ENCODE results near the gene CTSD.

The CTSD gene

GRCh38 chr11:1746511-1746931, 17.2 kb downstream of the CTSD start:
- Histone ChIP-seq H3K4me3 (ENCODE audit: low read depth, low read length) (no peak overlapping the region), H3K27me3 (replicated peaks) (no peaks in the 10 kb centered on the region), H3K27ac (no peak overlapping the region), H3K36me3 (replicated peaks) (no peaks in the 10 kb centered on the region)
- TF ChIP-seq, protein P1, sequence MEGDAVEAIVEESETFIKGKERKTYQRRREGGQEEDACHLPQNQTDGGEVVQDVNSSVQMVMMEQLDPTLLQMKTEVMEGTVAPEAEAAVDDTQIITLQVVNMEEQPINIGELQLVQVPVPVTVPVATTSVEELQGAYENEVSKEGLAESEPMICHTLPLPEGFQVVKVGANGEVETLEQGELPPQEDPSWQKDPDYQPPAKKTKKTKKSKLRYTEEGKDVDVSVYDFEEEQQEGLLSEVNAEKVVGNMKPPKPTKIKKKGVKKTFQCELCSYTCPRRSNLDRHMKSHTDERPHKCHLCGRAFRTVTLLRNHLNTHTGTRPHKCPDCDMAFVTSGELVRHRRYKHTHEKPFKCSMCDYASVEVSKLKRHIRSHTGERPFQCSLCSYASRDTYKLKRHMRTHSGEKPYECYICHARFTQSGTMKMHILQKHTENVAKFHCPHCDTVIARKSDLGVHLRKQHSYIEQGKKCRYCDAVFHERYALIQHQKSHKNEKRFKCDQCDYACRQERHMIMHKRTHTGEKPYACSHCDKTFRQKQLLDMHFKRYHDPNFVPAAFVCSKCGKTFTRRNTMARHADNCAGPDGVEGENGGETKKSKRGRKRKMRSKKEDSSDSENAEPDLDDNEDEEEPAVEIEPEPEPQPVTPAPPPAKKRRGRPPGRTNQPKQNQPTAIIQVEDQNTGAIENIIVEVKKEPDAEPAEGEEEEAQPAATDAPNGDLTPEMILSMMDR (IDR thresholded peaks at IDR 0.05; ENCODE audit: low read depth, low read length, missing control alignments) = no peak
- in situ Hi-C loops (cut with HindIII; ENCODE audit: low pct_ligation_motif_present, low sequenced_read_pairs) = no loop called here
- DNase-seq = no peak

DNA sequence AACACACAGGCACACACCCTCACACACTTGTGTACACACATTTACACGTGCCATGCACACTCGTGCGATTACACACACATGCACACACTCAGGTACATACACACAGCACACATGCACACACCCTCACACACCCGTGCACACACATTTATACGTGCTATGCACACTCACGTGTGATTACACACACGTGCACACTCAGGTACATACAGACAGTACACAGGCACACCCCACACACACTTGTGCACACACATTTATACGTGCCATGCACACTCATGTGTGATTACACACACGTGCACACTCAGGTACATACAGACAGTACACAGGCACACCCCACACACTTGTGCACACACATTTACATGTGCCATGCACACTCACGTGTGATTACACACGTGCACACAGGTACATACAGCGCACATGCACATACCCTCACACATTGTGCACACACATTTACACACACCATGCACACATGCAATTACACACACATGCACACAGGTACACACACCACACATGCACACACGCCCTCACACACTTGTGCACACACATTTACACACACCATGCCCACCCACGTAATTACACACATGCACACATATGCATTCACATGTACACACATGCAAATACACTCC, 17.9 kb downstream of the CTSD start:
- Histone ChIP-seq H3K27me3 (replicated peaks) (no peaks in the 10 kb centered on the region), H3K36me3 (replicated peaks) (no peaks in the 10 kb centered on the region), H3K4me3 (ENCODE audit: low read depth, low read length) (no peak overlapping the region), H3K27ac (no peak overlapping the region)
- no peak for DNase-seq
- TF ChIP-seq, protein P1 (IDR thresholded peaks at IDR 0.05; ENCODE audit: low read depth, low read length, missing control alignments) = no peak
- in situ Hi-C loops (cut with HindIII; ENCODE audit: low pct_ligation_motif_present, low sequenced_read_pairs) = no loop called here

DNA sequence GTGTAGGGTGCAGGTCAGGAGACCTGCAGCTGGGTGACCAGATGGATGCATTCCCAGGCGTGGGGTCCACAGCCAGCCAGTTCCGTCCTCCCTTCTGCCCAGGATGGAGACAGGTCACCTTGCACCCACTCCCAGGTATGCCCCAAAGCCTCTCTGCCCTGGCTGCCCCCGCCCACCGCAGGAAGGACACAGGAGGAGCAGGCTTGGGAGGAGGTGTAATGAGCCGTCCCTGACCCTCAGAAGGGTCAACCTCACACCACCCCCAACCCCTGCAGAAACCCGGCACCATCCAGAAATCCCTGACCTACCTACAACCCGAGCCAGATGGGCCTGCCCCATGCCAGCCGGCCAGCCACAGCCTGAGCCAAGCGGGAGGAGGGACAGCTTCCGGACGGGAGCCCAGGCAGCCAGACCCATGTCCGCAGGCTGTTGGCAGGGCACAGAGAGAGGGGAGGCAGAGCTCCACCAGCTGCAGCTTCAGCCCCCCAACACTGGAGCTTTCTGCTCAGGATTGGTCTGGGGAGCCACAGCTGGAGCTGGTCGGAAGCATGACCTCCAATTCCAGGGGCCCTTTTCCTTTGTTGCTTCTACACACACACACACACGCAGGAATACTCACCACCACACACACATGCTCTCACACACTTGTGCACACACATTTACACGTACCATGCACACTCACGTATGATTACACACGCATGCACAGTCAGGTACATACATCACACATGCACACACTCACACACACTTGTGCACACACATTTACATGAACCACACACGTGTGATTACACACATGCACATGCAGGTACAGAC, 18.6 kb downstream of the CTSD start:
- TF ChIP-seq, protein P1 (IDR thresholded peaks at IDR 0.05; ENCODE audit: low read depth, low read length, missing control alignments) = no peak
- no peak overlapping the region for H3K27ac ChIP-seq
- H3K36me3 ChIP-seq (replicated peaks) = no peaks in the 10 kb centered on the region
- H3K27me3 ChIP-seq (replicated peaks) = no peaks in the 10 kb centered on the region
- H3K4me3 ChIP-seq (ENCODE audit: low read depth, low read length) = no peak overlapping the region
- in situ Hi-C loops (cut with HindIII; ENCODE audit: low pct_ligation_motif_present, low sequenced_read_pairs) = no loop called here
- DNase-seq = no peak

- Histone ChIP-seq H3K27ac (no peak overlapping the region), H3K27me3 (replicated peaks) (no peaks in the 10 kb centered on the region), H3K36me3 (replicated peaks) (no peaks in the 10 kb centered on the region), H3K4me3 (ENCODE audit: low read depth, low read length) (no peak overlapping the region)
- no peak for DNase-seq
- in situ Hi-C loops (cut with HindIII; ENCODE audit: low pct_ligation_motif_present, low sequenced_read_pairs) = no loop called here
- TF ChIP-seq, protein P1 (IDR thresholded peaks at IDR 0.05; ENCODE audit: low read depth, low read length, missing control alignments) = peak; percentile 21
Measured at GRCh38 chr11:1744137-1744886, 19.4 kb downstream of the CTSD start.

- Histone ChIP-seq H3K36me3 (replicated peaks) (no peaks in the 10 kb centered on the region), H3K4me3 (ENCODE audit: low read depth, low read length) (no peak overlapping the region), H3K27me3 (replicated peaks) (no peaks in the 10 kb centered on the region), H3K27ac (no peak overlapping the region)
- TF ChIP-seq, protein P1 (IDR thresholded peaks at IDR 0.05; ENCODE audit: low read depth, low read length, missing control alignments) = no peak
- in situ Hi-C loops (cut with HindIII; ENCODE audit: low pct_ligation_motif_present, low sequenced_read_pairs) = no loop called here
- DNase-seq = no peak
Measured at GRCh38 chr11:1743585-1744136, 20.1 kb downstream of the CTSD start.
